SH-SY5Y (cell line): ENCODE results near the gene UQCC5.

Source experiments
- GATA2 ChIP-seq: IDR thresholded peaks from 2 replicates; pipeline ENCODE4 v1.6.1; 2011; ENCODE audit warnings: mild to moderate bottlenecking, low read depth, low read length
- GATA3 ChIP-seq: IDR thresholded peaks from 2 replicates; pipeline ENCODE4 v1.6.1; 2011; ENCODE audit warnings: low read depth, mild to moderate bottlenecking, low read length, moderate library complexity

DNA sequence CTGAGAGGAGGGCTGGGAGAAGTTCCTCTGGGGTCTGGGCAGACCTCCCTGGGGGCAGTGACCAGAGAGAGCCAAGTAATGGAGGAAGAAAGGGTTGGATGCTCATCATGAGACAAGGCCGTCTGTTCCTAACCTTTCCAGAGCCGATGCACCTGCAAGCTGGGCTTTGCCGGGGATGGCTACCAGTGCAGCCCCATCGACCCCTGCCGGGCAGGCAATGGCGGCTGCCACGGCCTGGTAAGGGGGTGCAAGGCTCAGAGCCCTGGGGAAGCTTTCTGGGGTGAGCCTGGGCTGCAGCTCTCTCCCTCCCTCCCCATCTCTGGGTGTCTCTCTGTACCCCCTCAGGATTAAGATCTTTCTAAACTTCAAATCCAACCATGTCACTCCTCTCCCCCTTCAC is 24.9 kb upstream of the UQCC5 start:
- TF ChIP-seq GATA2 (no peak), GATA3 (no peak)
